ENCODE results near the gene VPREB3.

The VPREB3 gene

GRCh38 chr22:23764899-23765881, 11.0 kb upstream of the VPREB3 start:
- DNase-seq (ENCODE audit: low read depth), result no peak

- DNase-seq (ENCODE audit: low read depth), result no peak
Measured at GRCh38 chr22:23763954-23764353, 9.7 kb upstream of the VPREB3 start.

GRCh38 chr22:23763579-23763945, 9.3 kb upstream of the VPREB3 start:
- DNase-seq (ENCODE audit: low read depth), result peak; percentile 40

- DNase-seq (ENCODE audit: low read depth), result no peak
Measured at GRCh38 chr22:23762842-23763578, 8.8 kb upstream of the VPREB3 start, which contains the start of gene C22orf15. TSS of gene C22orf15 (plus strand) at chr22:23762990. CDS start at chr22:23763307, 317 bp downstream.

- DNase-seq (ENCODE audit: low read depth), result no peak
Measured at GRCh38 chr22:23760056-23760455, 5.8 kb upstream of the VPREB3 start.

- no peak for DNase-seq (ENCODE audit: low read depth)
Measured at GRCh38 chr22:23759566-23759965, 5.3 kb upstream of the VPREB3 start.

GRCh38 chr22:23756891-23757290, 2.7 kb upstream of the VPREB3 start:
- DNase-seq (ENCODE audit: low read depth), result no peak

GRCh38 chr22:23755711-23756110, 1.5 kb upstream of the VPREB3 start:
- no peak for DNase-seq (ENCODE audit: low read depth)

GRCh38 chr22:23754980-23755636, 883 bp upstream of the VPREB3 start:
- no peak for DNase-seq (ENCODE audit: low read depth)

- DNase-seq (ENCODE audit: low read depth), result no peak
Measured at GRCh38 chr22:23753385-23753784, 840 bp downstream of the VPREB3 start.

GRCh38 chr22:23752750-23753149, 1.5 kb downstream of the VPREB3 start:
- no peak for DNase-seq (ENCODE audit: low read depth)

GRCh38 chr22:23752090-23752691, 2.0 kb downstream of the VPREB3 start:
- no peak for DNase-seq (ENCODE audit: low read depth)

- DNase-seq (ENCODE audit: low read depth), result no peak
Measured at GRCh38 chr22:23751441-23751996, 2.7 kb downstream of the VPREB3 start.

- DNase-seq (ENCODE audit: low read depth), result peak; percentile 80
Measured at GRCh38 chr22:23750714-23751440, 3.3 kb downstream of the VPREB3 start, which contains the start of gene ZNF70. TSS of gene ZNF70 (minus strand) at chr22:23751112. CDS start at chr22:23745140, 5,972 bp downstream.

- no peak for DNase-seq (ENCODE audit: low read depth)
Measured at GRCh38 chr22:23750367-23750713, 3.9 kb downstream of the VPREB3 start.

GRCh38 chr22:23749841-23750301, 4.4 kb downstream of the VPREB3 start:
- DNase-seq (ENCODE audit: low read depth), result no peak

GRCh38 chr22:23745791-23746190, 8.4 kb downstream of the VPREB3 start:
- DNase-seq (ENCODE audit: low read depth), result no peak

- no peak for DNase-seq (ENCODE audit: low read depth)
Measured at GRCh38 chr22:23744485-23744884, 9.7 kb downstream of the VPREB3 start.

GRCh38 chr22:23744001-23744400, 10.2 kb downstream of the VPREB3 start:
- no peak for DNase-seq (ENCODE audit: low read depth)

- DNase-seq (ENCODE audit: low read depth), result no peak
Measured at GRCh38 chr22:23743303-23743705, 10.9 kb downstream of the VPREB3 start.

Measured in activated T-helper 9 cell treated with anti-CD3 and anti-CD28 coated beads, Interleukin-2, amount 50 U/mL, for 16 hours (primary cell).